IMR-90 (cell line): ENCODE data around the gene KLRB1. TPM values are rescaled to one million over a fixed set of nuclear protein-coding genes. Genes with fewer than 3 reads are reported as not detected.

Source experiments
- ATAC-seq: fragments of 200-7000 bp; cut with Tn5 transposase; 2 replicates; pipeline ENCODE4 v1.9.1; 2020; ENCODE audit warnings: low read depth, mild to moderate bottlenecking, moderate library complexity
- BruUV-seq: library from RNA; stranded (reverse); fragments of 400-500 nt; replicated peaks from 2 replicates; lab custom pipeline; 2021; lab: Mats Ljungman, UMichigan
- CTCF ChIA-PET: fragments of 300-600 bp; formaldehyde crosslinking; extraction: SDS; loops from one replicate; lab custom pipeline; 2021; ENCODE audit warnings: antibody characterized with exemption; lab: Yijun Ruan, JAX
- POLR2A ChIA-PET: fragments of 300-600 bp; sonication (Branson Sonifier 250); formaldehyde crosslinking; loops from one replicate; lab custom pipeline; 2022; ENCODE audit warnings: antibody characterized with exemption; ENCODE audit not compliant: unreplicated experiment; lab: Charles Lee
- DNase-seq: peaks from one replicate; pipeline ENCODE4 v3.0.0; 2013
- H2AFZ ChIP-seq: replicated peaks from 2 replicates; pipeline ENCODE3; 2013; ENCODE audit warnings: low read length, mild to moderate bottlenecking; ENCODE audit not compliant: poor library complexity
- H2AK5ac ChIP-seq: 2 replicates; pipeline ENCODE4 v1.6.1; 2013; ENCODE audit warnings: low read depth, low read length, inconsistent platforms
- H2AK9ac ChIP-seq: replicated peaks from 2 replicates; pipeline ENCODE3; 2013; ENCODE audit warnings: mild to moderate bottlenecking, low read depth, low read length, moderate library complexity; ENCODE audit not compliant: poor library complexity
- H2BK120ac ChIP-seq: 2 replicates; pipeline ENCODE4 v1.6.1; 2013; ENCODE audit warnings: low read depth, low read length, inconsistent platforms
- H2BK15ac ChIP-seq: 3 replicates; pipeline ENCODE4 v1.6.1; 2013; ENCODE audit warnings: low read depth, low read length, inconsistent platforms
- H2BK20ac ChIP-seq: 2 replicates; pipeline ENCODE4 v1.6.1; 2013; ENCODE audit warnings: low read depth, mild to moderate bottlenecking, inconsistent platforms, low read length, moderate library complexity
- H2BK5ac ChIP-seq: 2 replicates; pipeline ENCODE4 v1.6.1; 2013; ENCODE audit warnings: mild to moderate bottlenecking, low read depth, low read length, inconsistent platforms; ENCODE audit not compliant: poor library complexity, severe bottlenecking
- H3K14ac ChIP-seq: replicated peaks from 2 replicates; pipeline ENCODE4 v1.6.1; 2013; ENCODE audit warnings: low read depth, low read length, inconsistent platforms
- H3K18ac ChIP-seq: 2 replicates; pipeline ENCODE4 v1.6.1; 2013; ENCODE audit warnings: low read depth, low read length, control low read depth
- H3K23ac ChIP-seq: 2 replicates; pipeline ENCODE4 v1.6.1; 2013; ENCODE audit warnings: low read depth, low read length, inconsistent platforms
- H3K27ac ChIP-seq: 2 replicates; pipeline ENCODE4 v1.5.1; 2013; ENCODE audit warnings: mild to moderate bottlenecking, control low read depth, low read length; ENCODE audit not compliant: insufficient read depth
- H3K27me3 ChIP-seq: 2 replicates; pipeline ENCODE4 v1.6.1; 2013; ENCODE audit warnings: low read length; ENCODE audit not compliant: control insufficient read depth, insufficient read depth
- H3K36me3 ChIP-seq: 2 replicates; pipeline ENCODE4 v1.6.1; 2013; ENCODE audit warnings: low read length, mixed read lengths; ENCODE audit not compliant: control insufficient read depth, insufficient read depth
- H3K4ac ChIP-seq: 2 replicates; pipeline ENCODE4 v1.6.1; 2013; ENCODE audit warnings: low read depth, low read length, inconsistent platforms
- H3K4me1 ChIP-seq: 2 replicates; pipeline ENCODE4 v1.6.1; 2013; ENCODE audit warnings: low read length, mixed read lengths; ENCODE audit not compliant: control insufficient read depth, insufficient read depth
- H3K4me2 ChIP-seq: 2 replicates; pipeline ENCODE4 v1.6.1; 2013; ENCODE audit warnings: low read depth, mild to moderate bottlenecking, control low read depth, low read length, moderate library complexity
- H3K4me3 ChIP-seq: 2 replicates; pipeline ENCODE4 v1.5.1; 2013; ENCODE audit warnings: low read depth, mild to moderate bottlenecking, control low read depth, low read length, moderate library complexity; ENCODE audit not compliant: insufficient read depth
- H3K56ac ChIP-seq: 2 replicates; pipeline ENCODE4 v1.6.1; 2013; ENCODE audit warnings: low read length, inconsistent platforms; ENCODE audit not compliant: insufficient read depth; ENCODE audit errors: extremely low read depth
- H3K79me1 ChIP-seq, 2 experiments: 2 replicates each; pipeline ENCODE4 v1.6.1; 2013; ENCODE audit warnings: low read length in 2 of 2, inconsistent platforms in 1 of 2, low read depth in 1 of 2
- H3K9ac ChIP-seq: 2 replicates; pipeline ENCODE4 v1.6.1; 2013; ENCODE audit warnings: low read depth, low read length, control low read depth
- H3K9me1 ChIP-seq: 2 replicates; pipeline ENCODE4 v1.6.1; 2013; ENCODE audit warnings: low read length, inconsistent platforms; ENCODE audit not compliant: insufficient read depth
- H3K9me3 ChIP-seq: 2 replicates; pipeline ENCODE4 v1.6.1; 2013; ENCODE audit warnings: low read length; ENCODE audit not compliant: control insufficient read depth, insufficient read depth
- H4K20me1 ChIP-seq: 2 replicates; pipeline ENCODE4 v1.6.1; 2013; ENCODE audit warnings: low read length, inconsistent platforms; ENCODE audit not compliant: insufficient read depth
- H4K5ac ChIP-seq: 2 replicates; pipeline ENCODE4 v1.6.1; 2013; ENCODE audit warnings: mild to moderate bottlenecking, low read depth, low read length, control low read depth
- H4K8ac ChIP-seq, 2 experiments: 2 replicates each; pipeline ENCODE4 v1.6.1; 2013; ENCODE audit warnings: low read depth in 2 of 2, low read length in 2 of 2, control low read depth in 1 of 2, inconsistent platforms in 1 of 2
- H4K91ac ChIP-seq: 2 replicates; pipeline ENCODE4 v1.6.1; 2013; ENCODE audit warnings: low read depth, low read length, inconsistent platforms; ENCODE audit not compliant: insufficient read depth
- BHLHE40 ChIP-seq: fragments of 150-350 bp; IDR thresholded peaks from 2 replicates; pipeline ENCODE4 v1.6.1; 2016; ENCODE audit warnings: mild to moderate bottlenecking, low read depth, low read length
- CEBPB ChIP-seq: IDR thresholded peaks from 2 replicates; pipeline ENCODE4 v1.6.1; 2012; ENCODE audit warnings: low read depth, low read length, improper control_type of control experiment
- CHD1 ChIP-seq: IDR thresholded peaks from 2 replicates; pipeline ENCODE4 v1.6.1; 2012; ENCODE audit warnings: low read depth, low read length, improper control_type of control experiment
- CTCF ChIP-seq: conservative IDR thresholded peaks from 2 replicates; pipeline ENCODE4 v1.5.1; 2012; ENCODE audit warnings: mild to moderate bottlenecking, low read depth, low read length, improper control_type of control experiment
- ELK1 ChIP-seq: fragments of 150-350 bp; IDR thresholded peaks from 2 replicates; pipeline ENCODE4 v1.6.1; 2016; ENCODE audit warnings: low read depth, mild to moderate bottlenecking, low read length, moderate library complexity, borderline replicate concordance
- FOS ChIP-seq: fragments of 150-350 bp; IDR thresholded peaks from 2 replicates; pipeline ENCODE4 v1.6.1; 2016; ENCODE audit warnings: low read depth, low read length
- MAFK ChIP-seq: IDR thresholded peaks from 2 replicates; pipeline ENCODE4 v1.6.1; 2012; ENCODE audit warnings: low read depth, low read length, improper control_type of control experiment
- MAZ ChIP-seq: IDR thresholded peaks from 2 replicates; pipeline ENCODE4 v1.6.1; 2012; ENCODE audit warnings: low read depth, mild to moderate bottlenecking, low read length, improper control_type of control experiment, moderate library complexity, borderline replicate concordance
- MXI1 ChIP-seq: IDR thresholded peaks from 2 replicates; pipeline ENCODE4 v1.6.1; 2012; ENCODE audit warnings: low read depth, mild to moderate bottlenecking, low read length, moderate library complexity, borderline replicate concordance
- NFE2L2 ChIP-seq: fragments of 150-350 bp; IDR thresholded peaks from 2 replicates; pipeline ENCODE4 v1.6.1; 2016; ENCODE audit warnings: low read depth, mild to moderate bottlenecking, low read length
- POLR2A ChIP-seq: IDR thresholded peaks from 2 replicates; pipeline ENCODE4 v1.6.1; 2012; ENCODE audit warnings: mild to moderate bottlenecking, low read depth, low read length
- RAD21 ChIP-seq: IDR thresholded peaks from 2 replicates; pipeline ENCODE4 v1.6.1; 2012; ENCODE audit warnings: low read length, improper control_type of control experiment
- RCOR1 ChIP-seq: IDR thresholded peaks from 2 replicates; pipeline ENCODE4 v1.6.1; 2012; ENCODE audit warnings: mild to moderate bottlenecking, low read length, improper control_type of control experiment; ENCODE audit not compliant: insufficient replicate concordance
- RFX5 ChIP-seq: IDR thresholded peaks from 2 replicates; pipeline ENCODE4 v1.8.0; 2012; ENCODE audit warnings: low read depth, mild to moderate bottlenecking, low read length, moderate library complexity
- SMC3 ChIP-seq: fragments of 150-350 bp; IDR thresholded peaks from 2 replicates; pipeline ENCODE4 v1.6.1; 2016; ENCODE audit warnings: low read depth, mild to moderate bottlenecking, antibody characterized with exemption, low read length, moderate library complexity
- USF2 ChIP-seq: fragments of 150-350 bp; IDR thresholded peaks from 2 replicates; pipeline ENCODE4 v1.6.1; 2017; ENCODE audit warnings: mild to moderate bottlenecking, antibody characterized with exemption, low read length, low read depth
- WGBS, 2 experiments: methylation state at CpG; one replicate each; pipeline versions ENCODE4 v1.1.5 to v1.1.7; 2013; ENCODE audit warnings: missing lambda C conversion rate in 2 of 2; ENCODE audit not compliant: insufficient read length in 1 of 2; ENCODE audit errors: extremely low coverage in 2 of 2; 5-methylcytosine and 5-hydroxymethylcytosine counted together
- dilution Hi-C: fragments of 300-500 bp; cut with HindIII; formaldehyde crosslinking; loops from one replicate; pipeline ENCODE4 v1.14.3; 2018; ENCODE audit warnings: low sequenced_read_pairs; ENCODE audit not compliant: unreplicated experiment
- in situ Hi-C: fragments of 300-500 bp; cut with MboI; formaldehyde crosslinking; loops from 3 replicates; pipeline ENCODE4 v1.14.3; 2019; ENCODE audit warnings: low sequenced_read_pairs, inconsistent platforms, mixed read lengths
- intact Hi-C: fragments of 100-400 bp; cut with micrococcal nuclease; formaldehyde crosslinking; loops from 2 replicates; pipeline ENCODE4 v1.10.0; 2022
- polyA plus RNA-seq, 3 experiments: library from polyadenylated mRNA; depleted of rRNA; stranded (reverse); fragments of >200 nt; gene quantifications; 2 replicates each; pipeline ENCODE4 v1.2.3, GENCODE V29; 2012; ENCODE audit warnings: low replicate concordance in 1 of 3
- total RNA-seq: library from RNA; depleted of rRNA; stranded (reverse); fragments of >200 nt; gene quantifications from 2 replicates; pipeline ENCODE4 v1.2.3, GENCODE V29; 2012

The KLRB1 gene
- total and polyA plus RNA-seq, 2 of the 4 experiments (the other 2 are of a cell fraction): not detected

- dilution Hi-C loops (no loop called here), intact Hi-C loops (no loop called here), in situ Hi-C loops (no loop called here)
- H3K27me3 ChIP-seq: no peaks in the 10 kb centered on the region
- H3K14ac ChIP-seq: no peak overlapping the region
- ChIA-PET CTCF (no interaction called here), POLR2A (no interaction called here)
- H2BK15ac ChIP-seq: no peak overlapping the region
- H3K23ac ChIP-seq: no peak overlapping the region
- no peaks in the 10 kb centered on the region for H3K36me3 ChIP-seq
- no peaks in the 10 kb centered on the region for H3K4me1 ChIP-seq
- H2BK120ac ChIP-seq: no peak overlapping the region
- no peak overlapping the region for H4K91ac ChIP-seq
- H3K9me1 ChIP-seq: no peaks in the 10 kb centered on the region
- H4K20me1 ChIP-seq: no peaks in the 10 kb centered on the region
- H3K56ac ChIP-seq: no peak overlapping the region
- WGBS, 2 experiments: 56% methylated on average over 2 of the region's 5 CpGs; no CpG with 5 or more reads in 1 of the 2 experiments
- no peak overlapping the region for H3K18ac ChIP-seq
- no peak overlapping the region for H3K4me3 ChIP-seq
- H2BK20ac ChIP-seq: no peak overlapping the region
- H3K27ac ChIP-seq: no peak overlapping the region
- no peak overlapping the region for H2AK5ac ChIP-seq
- no peak overlapping the region for H4K5ac ChIP-seq
- no peak overlapping the region for H3K9ac ChIP-seq
- TF ChIP-seq NFE2L2: no peak
- TF ChIP-seq RFX5: no peak
- no peak for TF ChIP-seq RAD21
- TF ChIP-seq USF2: no peak
- TF ChIP-seq BHLHE40: no peak
- no peak for TF ChIP-seq RCOR1
- TF ChIP-seq FOS: no peak
- no peak for TF ChIP-seq POLR2A
- TF ChIP-seq CTCF: no peak
- TF ChIP-seq MAZ: no peak
- no peak for TF ChIP-seq ELK1
- no peak for TF ChIP-seq SMC3
- no peak for TF ChIP-seq CHD1
- no peak for TF ChIP-seq MXI1
- no peak for TF ChIP-seq CEBPB
- no peak for TF ChIP-seq MAFK
- H3K9me3 ChIP-seq: no peaks in the 10 kb centered on the region
- H2AFZ ChIP-seq: no peak overlapping the region
- BruUV-seq: no TSS peak
- DNase-seq (no peak), ATAC-seq (no peak)
- no peak overlapping the region for H3K4ac ChIP-seq
- H3K79me1 ChIP-seq: no peaks in the 10 kb centered on the region
- no peak overlapping the region for H4K8ac ChIP-seq
- H2AK9ac ChIP-seq: no peak overlapping the region
- H2BK5ac ChIP-seq: no peak overlapping the region
- H3K4me2 ChIP-seq: no peak overlapping the region
These were observed 10.4 kb downstream of the KLRB1 start for GRCh38 chr12:9597365-9597764.
